ENCODE measurements around the gene DNAJC5G.

DNA sequence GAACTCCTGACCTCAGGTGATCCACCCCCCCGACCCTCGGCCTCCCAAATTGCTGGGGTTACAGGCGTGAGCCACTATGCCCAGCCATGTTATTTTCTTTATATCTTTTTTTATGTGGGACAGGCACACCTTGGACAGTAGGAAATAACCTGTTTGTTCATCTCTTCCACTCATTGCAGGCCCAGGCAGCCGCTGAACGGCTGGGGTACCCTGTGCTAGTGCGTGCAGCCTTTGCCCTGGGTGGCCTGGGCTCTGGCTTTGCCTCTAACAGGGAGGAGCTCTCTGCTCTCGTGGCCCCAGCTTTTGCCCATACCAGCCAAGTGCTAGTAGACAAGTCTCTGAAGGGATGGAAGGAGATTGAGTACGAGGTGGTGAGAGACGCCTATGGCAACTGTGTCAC lies 49.7 kb upstream of the DNAJC5G start:
- TF ChIP-seq CTCF (conservative IDR thresholded peaks at IDR 0.05 in 1 of 2, IDR thresholded peaks at IDR 0.05 in 1 of 2; ENCODE audit: low read depth in 1 of 2, low read length in 2 of 2) (no peak), EZH2 (IDR thresholded peaks at IDR 0.05; ENCODE audit: low read length, missing control alignments) (no peak)

Measured in fibroblast of lung (primary cell).